Upper lobe of left lung (tissue), 6 donors: Measurements from ENCODE around the gene CAPN11. TPM values are rescaled to one million over a fixed set of nuclear protein-coding genes. Genes with fewer than 3 reads are reported as not detected.

ENCODE experiments used
- ATAC-seq, 2 donors: fragments of 200-7000 bp; cut with Tn5 transposase; one replicate each; pipeline ENCODE4 v1.9.1; 2022; ENCODE audit warnings: mild to moderate bottlenecking in 2 of 2, moderate library complexity in 2 of 2; ENCODE audit not compliant: low FRiP score in 2 of 2
- DNase-seq, 2 donors: peaks; one replicate each; pipeline ENCODE4 v3.0.0-alpha.2; 2019 to 2020
- H3K27ac ChIP-seq, 4 donors: fragments of 200-600 bp; sonication (generic); one replicate each; pipeline ENCODE4 v1.5.1; 2016 to 2019
- H3K27me3 ChIP-seq, 4 donors: fragments of 200-600 bp; sonication (generic); one replicate each; pipeline ENCODE4 v1.5.1; 2017 to 2019
- H3K36me3 ChIP-seq, 4 donors: fragments of 200-600 bp; sonication (generic); one replicate each; pipeline ENCODE4 v1.5.1; 2016 to 2019
- H3K4me1 ChIP-seq, 4 donors: fragments of 200-600 bp; sonication (generic); one replicate each; pipeline ENCODE4 v1.5.1; 2018 to 2019
- H3K4me3 ChIP-seq, 4 donors: fragments of 200-600 bp; sonication (generic); one replicate each; pipeline ENCODE4 v1.5.1; 2017 to 2019; ENCODE audit warnings: mild to moderate bottlenecking in 2 of 4, moderate library complexity in 1 of 4
- H3K9me3 ChIP-seq, 4 donors: fragments of 200-600 bp; sonication (generic); one replicate each; pipeline ENCODE4 v1.5.1; 2018 to 2019
- EP300 ChIP-seq, 4 donors: sonication (generic); formaldehyde crosslinking; IDR thresholded peaks; one replicate each; pipeline ENCODE4 v1.5.1; 2017; ENCODE audit warnings: antibody characterized with exemption in 4 of 4, control low read depth in 2 of 4
- POLR2A ChIP-seq, 4 donors: fragments of 450-650 bp; IDR thresholded peaks; one replicate each; pipeline ENCODE4 v1.5.1; 2016 to 2017; ENCODE audit warnings: antibody characterized with exemption in 4 of 4, mild to moderate bottlenecking in 2 of 4
- POLR2AphosphoS5 ChIP-seq, 2 donors: sonication (generic); formaldehyde crosslinking; IDR thresholded peaks; one replicate each; pipeline ENCODE4 v1.5.1; 2017; ENCODE audit warnings: antibody characterized with exemption in 2 of 2
- WGBS, 2 donors: methylation state at CpG; one replicate each; pipeline ENCODE4 v1.1.5; 2017 to 2018; 5-methylcytosine and 5-hydroxymethylcytosine counted together
- total RNA-seq, 6 donors: library from RNA; depleted of rRNA in 4 of 6; stranded (reverse); fragments of >200 nt in 4 of 6; gene quantifications; one replicate each; pipeline versions ENCODE4 v1.1.0 to v1.2.1, GENCODE V29; 2016 to 2021
- TF ChIP-seq, protein P1 (sequence below), 6 experiments: fragments of 450-650 bp in 4 of 6; fragments of 200-600 bp in 2 of 6; sonication (generic) in 2 of 6; IDR thresholded peaks; one replicate each; pipeline ENCODE4 v1.5.1; 2016 to 2019; ENCODE audit warnings: antibody characterized with exemption in 6 of 6
- donor health status: DM: no; HTN: no; CAD: no; lungs with moderate emphysema.
- donor health status: DM: no; HTN: yes; CAD: no; lungs with severe emphysema.

Gene CAPN11
- total RNA-seq, 6 donors from 2014 or later = 0.30 to 0.81 (median 0.52) TPM; not detected in 2

DNA sequence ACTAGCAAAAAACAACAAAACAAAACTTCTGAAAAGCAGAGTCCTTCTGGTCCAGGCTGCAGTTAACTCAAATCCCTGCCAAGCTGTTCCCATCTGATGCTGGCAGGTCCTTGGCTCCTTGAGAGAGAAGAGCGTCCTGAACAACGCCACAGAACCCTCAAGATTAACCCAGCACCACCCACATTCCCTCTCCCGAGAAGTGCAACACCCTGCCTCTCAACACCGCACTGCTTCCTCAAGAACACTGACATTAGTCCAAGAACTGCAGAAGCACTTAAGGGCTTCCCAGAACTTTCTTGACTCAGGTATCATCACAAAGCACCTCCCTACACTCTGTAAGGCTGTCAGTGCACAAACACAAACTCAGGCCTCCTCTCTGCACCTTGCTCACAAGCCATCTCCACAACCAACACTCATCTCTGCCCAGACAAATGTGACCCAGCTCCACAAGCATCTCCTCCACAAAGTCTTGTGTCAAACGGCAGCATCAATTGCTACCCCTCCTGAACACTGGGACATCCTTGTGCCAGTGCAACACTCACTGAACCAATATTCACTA lies 38.8 kb upstream of the CAPN11 start:
- H3K9me3 ChIP-seq = no peaks in the 10 kb centered on the region
- H3K27me3 ChIP-seq = no peaks in the 10 kb centered on the region
- peak overlapping the region; percentile 71 to 93 (median 88) for H3K27ac ChIP-seq
- DNase-seq = peak in 1 of 2 donors; percentile 87
- peak; percentile 69 to 85 for ATAC-seq
- WGBS, 2 donors = 35 to 66% methylated on average over 5 of the region's 5 CpGs
- no peak overlapping the region for H3K4me3 ChIP-seq
- H3K4me1 ChIP-seq = peaks cover 33 to 82% (median 52%) of the 10 kb centered on the region in 4 donors
- peaks cover 0 to 18% (median 7%) of the 10 kb centered on the region in 4 donors for H3K36me3 ChIP-seq
- TF ChIP-seq POLR2AphosphoS5 (IDR thresholded peaks at IDR 0.05) (peak; percentile 82 to 88), EP300 (IDR thresholded peaks at IDR 0.05) (peak; percentile 48 to 98 (median 90)), POLR2A (IDR thresholded peaks at IDR 0.05) (peak in 1 of 4 donors; percentile 54)
- TF ChIP-seq, protein P1, sequence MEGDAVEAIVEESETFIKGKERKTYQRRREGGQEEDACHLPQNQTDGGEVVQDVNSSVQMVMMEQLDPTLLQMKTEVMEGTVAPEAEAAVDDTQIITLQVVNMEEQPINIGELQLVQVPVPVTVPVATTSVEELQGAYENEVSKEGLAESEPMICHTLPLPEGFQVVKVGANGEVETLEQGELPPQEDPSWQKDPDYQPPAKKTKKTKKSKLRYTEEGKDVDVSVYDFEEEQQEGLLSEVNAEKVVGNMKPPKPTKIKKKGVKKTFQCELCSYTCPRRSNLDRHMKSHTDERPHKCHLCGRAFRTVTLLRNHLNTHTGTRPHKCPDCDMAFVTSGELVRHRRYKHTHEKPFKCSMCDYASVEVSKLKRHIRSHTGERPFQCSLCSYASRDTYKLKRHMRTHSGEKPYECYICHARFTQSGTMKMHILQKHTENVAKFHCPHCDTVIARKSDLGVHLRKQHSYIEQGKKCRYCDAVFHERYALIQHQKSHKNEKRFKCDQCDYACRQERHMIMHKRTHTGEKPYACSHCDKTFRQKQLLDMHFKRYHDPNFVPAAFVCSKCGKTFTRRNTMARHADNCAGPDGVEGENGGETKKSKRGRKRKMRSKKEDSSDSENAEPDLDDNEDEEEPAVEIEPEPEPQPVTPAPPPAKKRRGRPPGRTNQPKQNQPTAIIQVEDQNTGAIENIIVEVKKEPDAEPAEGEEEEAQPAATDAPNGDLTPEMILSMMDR (IDR thresholded peaks at IDR 0.05) = no peak

GRCh38 chr6:44120692-44121443 lies 37.8 kb upstream of the CAPN11 start:
- Histone ChIP-seq H3K36me3 (peaks cover 0 to 8% (median under 1%) of the 10 kb centered on the region in 4 donors), H3K9me3 (no peaks in the 10 kb centered on the region), H3K27me3 (no peaks in the 10 kb centered on the region), H3K27ac (peak overlapping the region; percentile 65 to 93 (median 88)), H3K4me1 (peaks cover 35 to 91% (median 53%) of the 10 kb centered on the region in 4 donors), H3K4me3 (no peak overlapping the region)
- DNase-seq = no peak
- TF ChIP-seq, protein P1 (IDR thresholded peaks at IDR 0.05) = no peak
- TF ChIP-seq POLR2AphosphoS5 (IDR thresholded peaks at IDR 0.05) = no peak
- no peak for TF ChIP-seq POLR2A (IDR thresholded peaks at IDR 0.05)
- TF ChIP-seq EP300 (IDR thresholded peaks at IDR 0.05) = no peak
- WGBS, 2 donors = 54 to 73% methylated on average over 4 of the region's 4 CpGs
- ATAC-seq = no peak

GRCh38 chr6:44122801-44123200 lies 35.8 kb upstream of the CAPN11 start:
- no peak for DNase-seq
- Histone ChIP-seq H3K36me3 (peaks cover 0 to 3% (median 0%) of the 10 kb centered on the region in 4 donors), H3K4me1 (peaks cover 34 to 81% (median 48%) of the 10 kb centered on the region in 4 donors), H3K27me3 (no peaks in the 10 kb centered on the region), H3K27ac (peak overlapping the region; percentile 51 to 93 (median 88)), H3K9me3 (no peaks in the 10 kb centered on the region), H3K4me3 (peak overlapping the region in 1 of 4 donors; percentile 1)
- ATAC-seq = no peak
- WGBS, 2 donors = 3 to 8% methylated on average over 1 of the region's 1 CpG
- TF ChIP-seq POLR2AphosphoS5 (IDR thresholded peaks at IDR 0.05) (no peak), POLR2A (IDR thresholded peaks at IDR 0.05) (no peak), EP300 (IDR thresholded peaks at IDR 0.05) (no peak)
- TF ChIP-seq, protein P1 (IDR thresholded peaks at IDR 0.05) = no peak

GRCh38 chr6:44123544-44123943 lies 35.1 kb upstream of the CAPN11 start:
- no peak for ATAC-seq
- peaks cover 37 to 81% (median 48%) of the 10 kb centered on the region in 4 donors for H3K4me1 ChIP-seq

More at GRCh38 chr6:44123544-44123943, 35.1 kb upstream of the CAPN11 start:
- no peaks in the 10 kb centered on the region for H3K27me3 ChIP-seq
- peak in 1 of 2 donors; percentile 41 for DNase-seq
- TF ChIP-seq EP300 (IDR thresholded peaks at IDR 0.05) (peak in 3 of 4 donors; percentile 19 to 87 (median 41)), POLR2A (IDR thresholded peaks at IDR 0.05) (peak in 1 of 4 donors; percentile 72), POLR2AphosphoS5 (IDR thresholded peaks at IDR 0.05) (peak in 1 of 2 donors; percentile 37)
- TF ChIP-seq, protein P1 (IDR thresholded peaks at IDR 0.05) = peak in 2 of 6 experiments; percentile 6 to 16
- peak overlapping the region in 1 of 4 donors; percentile 86 for H3K4me3 ChIP-seq
- no peaks in the 10 kb centered on the region for H3K9me3 ChIP-seq
- peak overlapping the region; percentile 51 to 96 (median 92) for H3K27ac ChIP-seq
- H3K36me3 ChIP-seq = no peaks in the 10 kb centered on the region
- WGBS, 2 donors = 54 to 80% methylated on average over 2 of the region's 2 CpGs
